ENCODE measurements around the gene NUMBL.
"Not testable (repeated sequence)": the region's sequence is repeated elsewhere in the genome, so short reads cannot be mapped to it uniquely, and the experiment has no call there.

Gene NUMBL

DNA sequence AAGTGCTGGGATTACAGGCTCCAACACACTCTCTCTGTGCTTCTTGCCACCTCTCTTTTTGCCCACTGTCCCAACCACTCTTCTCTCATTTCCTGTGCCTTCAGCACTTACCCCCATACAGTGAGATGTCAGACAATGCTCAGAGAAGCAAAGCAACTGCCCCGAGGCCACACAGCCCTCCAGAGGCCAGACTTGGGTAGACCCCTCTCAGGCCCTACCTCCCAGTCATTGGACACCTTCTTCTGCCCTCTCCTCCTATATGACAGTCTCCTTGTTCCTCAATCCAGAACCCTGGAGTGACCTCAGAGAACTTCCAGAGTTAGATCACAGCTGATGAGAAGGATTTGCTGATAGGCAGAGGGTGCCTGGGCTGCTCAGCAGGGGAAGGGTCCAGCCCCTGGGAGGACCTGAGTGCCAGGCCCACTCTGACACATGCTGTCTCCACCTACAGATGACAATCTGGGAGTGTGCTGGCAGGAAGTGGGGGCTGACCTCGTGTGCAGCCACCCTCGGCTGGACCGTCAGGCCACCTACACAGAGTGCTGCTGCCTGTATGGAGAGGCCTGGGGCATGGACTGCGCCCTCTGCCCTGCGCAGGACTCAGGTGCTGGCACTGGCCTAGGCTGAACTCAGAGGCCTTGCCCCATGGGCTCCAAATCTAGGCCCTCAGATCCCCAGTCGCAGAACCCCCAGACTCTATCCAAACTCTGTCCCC, 64.9 kb downstream of the NUMBL start:
- no peak for DNase-seq

DNA sequence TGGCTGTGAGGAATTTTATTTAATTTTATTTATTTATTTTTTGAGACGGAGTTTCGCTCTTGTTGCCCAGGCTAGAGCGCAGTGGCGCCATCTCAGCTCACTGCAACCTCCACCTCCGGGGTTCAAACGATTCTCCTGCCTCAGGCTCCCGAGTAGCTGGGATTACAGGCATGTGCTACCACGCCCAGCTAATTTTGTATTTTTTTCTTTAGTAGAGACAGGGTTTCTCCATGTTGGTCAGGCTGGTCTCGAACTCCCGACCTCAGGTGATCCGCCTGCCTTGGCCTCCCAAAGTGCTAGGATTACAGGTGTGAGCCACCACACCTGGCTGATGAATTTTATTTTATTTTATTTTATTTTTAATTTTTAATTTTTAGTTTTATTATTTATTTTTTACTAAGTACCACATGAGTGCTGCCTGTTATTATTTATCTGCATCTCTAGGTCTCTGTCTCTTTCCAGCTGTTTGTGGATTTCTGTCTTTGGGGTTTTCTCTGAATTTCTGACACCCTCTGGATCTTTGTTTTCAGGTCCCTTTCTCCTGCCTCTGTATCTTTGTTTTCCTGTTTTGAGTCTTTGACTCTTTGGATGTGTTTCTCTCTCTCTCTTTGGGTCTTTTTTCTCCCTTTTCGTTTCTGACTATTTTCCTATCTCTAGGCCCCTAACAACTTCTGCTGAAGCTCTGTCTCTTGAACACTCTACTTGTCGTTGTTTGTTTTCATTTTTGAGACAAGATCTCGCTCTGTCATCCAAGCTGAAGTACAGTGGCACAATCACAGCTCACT, 65.9 kb downstream of the NUMBL start:
- DNase-seq: not testable (repeated sequence)

- DNase-seq: no peak
Observed at GRCh38 chr19:40623403-40624251, 66.8 kb downstream of the NUMBL start.

GRCh38 chr19:40622773-40623075, 67.7 kb downstream of the NUMBL start:
- DNase-seq: no peak

- no peak for DNase-seq
Observed at GRCh38 chr19:40621966-40622772, 68.3 kb downstream of the NUMBL start.

DNA sequence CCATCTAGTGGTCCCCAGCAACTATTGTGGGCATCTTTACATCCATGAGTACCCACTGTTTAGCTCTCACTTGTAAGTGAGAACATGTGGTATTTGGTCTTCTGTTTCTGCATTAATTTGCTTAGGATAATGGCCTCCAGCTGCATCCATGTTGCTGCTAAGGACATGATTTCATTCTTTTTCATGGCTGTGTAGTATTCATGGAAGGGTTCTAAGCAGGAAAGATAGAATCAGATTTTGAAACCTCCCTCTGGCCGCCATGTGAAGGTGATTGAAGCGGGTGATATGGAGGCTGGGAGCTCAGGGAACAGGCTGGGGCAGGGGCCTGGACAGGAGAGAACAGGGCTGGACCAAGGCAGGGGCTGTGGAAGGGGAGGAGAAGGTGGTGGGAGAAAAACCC, 69.2 kb downstream of the NUMBL start:
- no peak for DNase-seq

DNA sequence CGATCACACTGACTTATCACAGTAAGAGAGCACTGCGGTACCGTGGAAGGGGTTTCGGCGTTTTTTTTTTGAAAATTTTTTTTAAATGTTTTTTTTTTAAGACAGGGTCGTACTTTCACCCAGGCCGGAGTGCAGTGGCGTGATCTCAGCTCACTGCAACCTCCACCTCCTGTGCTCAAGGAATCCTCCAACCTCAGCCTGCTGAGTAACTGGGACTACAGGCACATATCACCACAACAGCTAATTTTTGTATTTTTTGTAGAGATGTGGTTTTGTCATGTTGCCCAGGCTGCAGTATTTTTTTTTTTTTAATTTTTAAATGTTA, 70.3 kb downstream of the NUMBL start:
- no peak for DNase-seq

- no peak for DNase-seq
Observed at GRCh38 chr19:40619333-40620160, 70.9 kb downstream of the NUMBL start.

DNA sequence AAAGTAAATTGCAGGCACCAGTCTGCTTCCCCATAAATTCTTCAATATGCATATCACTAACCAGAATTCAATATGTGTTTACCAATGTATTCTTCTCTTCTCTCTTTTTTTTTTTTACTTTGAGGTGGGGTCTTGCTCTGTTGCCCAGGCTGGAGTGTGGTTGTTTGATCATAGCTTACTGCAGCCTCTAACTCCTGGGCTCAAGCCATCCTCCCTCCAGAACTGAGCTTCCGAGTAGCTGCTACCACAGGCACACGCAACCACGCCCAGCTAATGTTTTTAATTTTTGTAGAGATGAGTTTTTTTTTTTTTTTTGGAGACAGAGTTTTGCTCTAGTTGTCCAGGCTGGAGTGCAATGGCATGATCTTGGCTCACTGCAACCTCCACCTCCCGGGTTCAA, 72.5 kb downstream of the NUMBL start:
- DNase-seq: no peak

DNA sequence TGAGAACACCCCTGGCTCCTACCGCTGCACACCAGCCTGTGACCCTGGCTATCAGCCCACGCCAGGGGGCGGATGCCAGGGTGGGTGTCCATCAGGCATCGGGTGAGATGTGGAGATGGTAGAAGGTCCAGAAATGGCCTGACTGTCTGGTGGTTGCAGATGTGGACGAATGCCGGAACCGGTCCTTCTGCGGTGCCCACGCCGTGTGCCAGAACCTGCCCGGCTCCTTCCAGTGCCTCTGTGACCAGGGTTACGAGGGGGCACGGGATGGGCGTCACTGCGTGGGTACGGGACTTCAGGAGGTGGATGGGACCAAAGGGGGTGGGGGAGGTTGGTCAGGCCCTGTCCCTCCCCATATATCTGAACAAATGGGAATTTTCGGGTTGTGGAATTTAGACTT, 73.5 kb downstream of the NUMBL start:
- DNase-seq: no peak

DNA sequence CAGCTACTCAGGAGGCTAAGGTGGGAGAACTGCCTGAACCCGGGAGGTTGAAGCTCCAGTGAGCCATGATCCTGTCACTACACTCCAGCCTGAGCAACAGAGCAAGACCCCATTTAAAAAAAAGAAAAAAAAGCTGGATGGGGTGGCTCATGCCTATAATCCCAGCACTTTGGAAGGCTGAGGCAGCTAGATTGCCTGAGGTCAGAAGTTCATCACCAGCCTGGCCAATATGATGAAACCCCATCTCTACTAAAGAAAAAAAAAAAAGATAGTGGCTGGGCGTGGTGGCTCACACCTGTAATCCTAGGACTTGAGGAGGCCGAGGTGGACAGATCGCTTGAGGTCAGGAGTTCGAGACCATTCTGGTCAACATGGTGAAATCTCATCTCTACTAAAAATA, 74.3 kb downstream of the NUMBL start:
- no peak for DNase-seq
